ENCODE measurements around the gene SCG2.
"Not testable (repeated sequence)": the region's sequence is repeated elsewhere in the genome, so short reads cannot be mapped to it uniquely, and the experiment has no call there.

The SCG2 gene

DNA sequence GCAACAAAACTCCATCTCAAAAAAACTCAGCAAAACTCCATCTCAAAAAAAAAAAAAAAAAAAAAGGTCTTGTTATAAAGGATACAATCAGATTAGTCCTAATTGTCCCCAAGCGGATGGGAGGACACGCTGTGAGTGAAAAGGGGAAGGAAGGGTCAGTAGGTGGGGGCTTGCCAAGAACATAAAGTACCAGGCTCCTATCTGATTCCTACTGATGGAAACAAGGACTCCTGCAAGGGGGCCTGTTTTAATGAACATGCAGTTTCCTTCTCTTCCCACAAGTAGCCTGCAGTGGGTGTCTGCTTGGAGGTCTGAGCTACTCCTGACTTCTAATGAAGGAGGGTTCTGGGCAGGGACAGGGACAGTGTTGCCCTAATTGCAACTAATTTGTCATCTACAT lies 7.9 kb downstream of the SCG2 start:
- H3K4me3 ChIP-seq (ENCODE audit: low read depth, low read length): no peak overlapping the region
- no peak for DNase-seq (ENCODE audit: low read depth)

DNA sequence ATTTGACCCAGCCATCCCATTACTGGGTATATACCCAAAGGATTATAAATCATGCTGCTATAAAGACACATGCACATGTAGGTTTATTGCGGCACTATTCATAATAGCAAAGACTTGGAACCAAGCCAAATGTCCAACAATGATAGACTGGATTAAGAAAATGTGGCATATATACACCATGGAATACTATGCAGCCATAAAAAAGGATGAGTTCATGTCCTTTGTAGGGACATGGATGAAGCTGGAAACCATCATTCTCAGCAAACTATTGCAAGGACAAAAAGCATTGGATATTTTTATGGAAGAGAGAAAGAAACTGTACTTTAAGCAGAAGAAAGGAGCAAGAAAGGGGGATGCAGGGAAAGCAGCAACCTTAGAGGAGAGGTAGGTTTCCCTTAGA lies 9.5 kb downstream of the SCG2 start:
- not testable (repeated sequence) for H3K4me3 ChIP-seq (ENCODE audit: low read depth, low read length); DNase-seq (ENCODE audit: low read depth)

More for the DNA sequence above, 7.9 kb downstream of the SCG2 start:
- TF ChIP-seq, protein P1, sequence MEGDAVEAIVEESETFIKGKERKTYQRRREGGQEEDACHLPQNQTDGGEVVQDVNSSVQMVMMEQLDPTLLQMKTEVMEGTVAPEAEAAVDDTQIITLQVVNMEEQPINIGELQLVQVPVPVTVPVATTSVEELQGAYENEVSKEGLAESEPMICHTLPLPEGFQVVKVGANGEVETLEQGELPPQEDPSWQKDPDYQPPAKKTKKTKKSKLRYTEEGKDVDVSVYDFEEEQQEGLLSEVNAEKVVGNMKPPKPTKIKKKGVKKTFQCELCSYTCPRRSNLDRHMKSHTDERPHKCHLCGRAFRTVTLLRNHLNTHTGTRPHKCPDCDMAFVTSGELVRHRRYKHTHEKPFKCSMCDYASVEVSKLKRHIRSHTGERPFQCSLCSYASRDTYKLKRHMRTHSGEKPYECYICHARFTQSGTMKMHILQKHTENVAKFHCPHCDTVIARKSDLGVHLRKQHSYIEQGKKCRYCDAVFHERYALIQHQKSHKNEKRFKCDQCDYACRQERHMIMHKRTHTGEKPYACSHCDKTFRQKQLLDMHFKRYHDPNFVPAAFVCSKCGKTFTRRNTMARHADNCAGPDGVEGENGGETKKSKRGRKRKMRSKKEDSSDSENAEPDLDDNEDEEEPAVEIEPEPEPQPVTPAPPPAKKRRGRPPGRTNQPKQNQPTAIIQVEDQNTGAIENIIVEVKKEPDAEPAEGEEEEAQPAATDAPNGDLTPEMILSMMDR (IDR thresholded peaks at IDR 0.05; ENCODE audit: control insufficient read depth, extremely low read depth, insufficient read depth): no peak

DNA sequence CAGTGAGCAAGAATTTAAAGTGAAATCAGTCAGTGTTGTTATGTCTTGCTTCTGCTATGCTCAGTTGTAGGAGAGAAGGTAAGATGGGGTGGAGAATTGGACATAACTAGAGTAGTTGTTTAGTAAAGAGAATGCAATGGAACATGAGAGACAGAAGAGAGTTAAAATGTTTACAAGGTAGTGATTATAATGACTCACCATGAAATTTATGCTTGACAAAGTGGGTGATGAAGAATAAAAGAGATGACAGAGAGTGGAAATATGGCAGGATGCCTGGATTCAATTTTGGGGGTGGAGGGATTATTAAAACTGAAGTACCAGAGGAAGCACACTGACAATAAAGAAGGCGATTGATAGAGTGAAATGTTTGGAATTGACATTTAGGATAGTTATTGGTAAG lies 10.6 kb downstream of the SCG2 start:
- no peak for DNase-seq (ENCODE audit: low read depth)
- no peak overlapping the region for H3K4me3 ChIP-seq (ENCODE audit: low read depth, low read length)
- TF ChIP-seq, protein P1 (IDR thresholded peaks at IDR 0.05; ENCODE audit: control insufficient read depth, extremely low read depth, insufficient read depth): no peak

DNA sequence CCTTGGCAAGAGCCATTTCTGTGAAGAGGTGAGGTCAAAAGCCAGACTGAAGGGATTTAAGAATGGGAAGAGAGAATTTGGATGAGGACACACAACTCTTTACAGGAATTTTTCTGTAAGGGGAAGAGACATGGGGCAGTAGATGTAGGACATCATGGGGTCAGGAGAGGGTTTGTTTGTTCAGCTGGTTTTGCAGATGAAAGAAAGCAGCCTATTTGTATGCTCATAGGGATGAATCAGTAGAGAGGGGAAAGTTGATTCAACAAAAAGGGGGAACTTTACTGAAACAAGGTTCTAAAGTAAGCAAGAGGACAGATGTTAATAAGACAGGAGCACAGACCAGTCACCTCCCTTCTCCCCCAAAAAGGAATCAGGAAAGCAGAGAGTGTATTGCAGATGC lies 11.2 kb downstream of the SCG2 start:
- no peak for DNase-seq (ENCODE audit: low read depth)
- TF ChIP-seq, protein P1 (IDR thresholded peaks at IDR 0.05; ENCODE audit: control insufficient read depth, extremely low read depth, insufficient read depth): no peak

DNA sequence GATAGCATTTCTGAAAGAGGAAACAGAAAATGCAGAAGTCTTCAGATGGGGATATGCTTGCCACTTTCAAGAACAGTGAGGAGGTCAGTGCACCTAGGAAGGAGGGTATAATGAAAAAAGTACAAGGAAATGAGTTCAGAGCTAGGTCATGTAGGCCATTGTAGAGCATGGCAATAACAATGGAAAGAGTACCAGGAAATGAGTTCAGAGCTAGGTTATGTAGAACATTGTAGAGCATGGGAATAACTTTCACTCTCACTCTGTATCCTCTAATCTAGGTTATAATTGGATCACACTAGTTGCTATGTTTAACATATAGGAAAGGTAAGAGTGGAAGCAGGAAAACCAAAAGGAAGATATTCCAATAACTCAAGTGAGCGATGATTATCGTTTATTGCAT lies 12.3 kb downstream of the SCG2 start:
- no peak overlapping the region for H3K4me3 ChIP-seq (ENCODE audit: low read depth, low read length)
- no peak for DNase-seq (ENCODE audit: low read depth)
- TF ChIP-seq, protein P1 (IDR thresholded peaks at IDR 0.05; ENCODE audit: control insufficient read depth, extremely low read depth, insufficient read depth): no peak

More for the DNA sequence above, 11.2 kb downstream of the SCG2 start:
- H3K4me3 ChIP-seq (ENCODE audit: low read depth, low read length): no peak overlapping the region

DNA sequence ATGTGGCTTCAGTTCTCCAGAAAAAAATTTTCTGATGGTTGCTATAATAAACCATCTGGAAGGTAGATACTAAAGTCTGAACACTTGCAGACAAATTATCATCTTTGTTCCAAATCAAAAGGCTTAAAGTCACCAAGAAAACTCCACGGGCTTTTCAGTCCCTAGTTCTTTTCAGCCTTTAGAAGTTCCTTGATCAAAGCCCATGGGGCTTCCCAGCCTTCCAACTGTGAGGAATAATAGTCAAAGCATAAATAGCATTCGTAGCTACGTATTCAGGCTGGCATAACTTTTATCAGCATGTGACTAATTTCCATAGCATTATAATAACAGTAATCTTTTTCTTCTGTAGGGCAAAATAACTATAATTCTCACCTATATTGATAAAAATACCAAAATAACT lies 13.9 kb downstream of the SCG2 start:
- no peak overlapping the region for H3K4me3 ChIP-seq (ENCODE audit: low read depth, low read length)
- DNase-seq (ENCODE audit: low read depth): no peak
- TF ChIP-seq, protein P1 (IDR thresholded peaks at IDR 0.05; ENCODE audit: control insufficient read depth, extremely low read depth, insufficient read depth): no peak

DNA sequence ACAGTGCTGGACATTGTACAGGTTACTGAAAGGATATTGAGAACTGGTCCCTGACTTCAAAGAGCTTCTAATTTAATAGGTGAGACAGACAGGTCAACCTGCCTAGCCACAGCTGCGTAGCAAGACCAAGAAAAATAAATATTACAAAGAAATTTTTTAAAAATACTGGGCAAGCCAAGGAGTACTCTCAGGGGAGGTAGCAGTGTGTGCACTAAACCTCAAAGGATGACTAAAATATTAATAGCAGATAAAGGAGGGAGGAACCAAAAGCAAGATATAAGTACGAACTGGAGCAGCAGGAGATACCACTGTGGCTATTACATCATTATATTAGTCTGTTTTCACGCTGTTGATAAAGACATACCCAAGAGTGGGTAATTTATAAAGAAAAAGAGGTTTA lies 14.9 kb downstream of the SCG2 start:
- H3K4me3 ChIP-seq (ENCODE audit: low read depth, low read length): no peak overlapping the region
- TF ChIP-seq, protein P1 (IDR thresholded peaks at IDR 0.05; ENCODE audit: control insufficient read depth, extremely low read depth, insufficient read depth): no peak
- DNase-seq (ENCODE audit: low read depth): no peak

All from LNCaP clone FGC (cell line).